GM18868 (cell line): ENCODE results near the gene PI4KA.
"Not testable (repeated sequence)": the region's sequence is repeated elsewhere in the genome, so short reads cannot be mapped to it uniquely, and the experiment has no call there.

Experiments
- ATAC-seq: cut with Tn5 transposase; IDR thresholded peaks from one replicate; pipeline ENCODE4 v1.9.1; 2021; ENCODE audit warnings: mild to moderate bottlenecking, moderate library complexity; ENCODE audit not compliant: unreplicated experiment

The PI4KA gene

GRCh38 chr22:20752104-20752741 lies 106.4 kb downstream of the PI4KA start:
- ATAC-seq = no peak

- no peak for ATAC-seq
These were observed 107.3 kb downstream of the PI4KA start for GRCh38 chr22:20751185-20751851.

- ATAC-seq = no peak
These were observed 108.0 kb downstream of the PI4KA start for GRCh38 chr22:20750461-20751184.

GRCh38 chr22:20749453-20749852 lies 109.2 kb downstream of the PI4KA start:
- ATAC-seq = no peak

GRCh38 chr22:20748731-20749428 lies 109.7 kb downstream of the PI4KA start:
- peak; percentile 71 for ATAC-seq

GRCh38 chr22:20748082-20748481 lies 110.5 kb downstream of the PI4KA start:
- ATAC-seq = no peak

- ATAC-seq = no peak
These were observed 111.4 kb downstream of the PI4KA start for GRCh38 chr22:20747223-20747622.

- ATAC-seq = no peak
These were observed 112.0 kb downstream of the PI4KA start for GRCh38 chr22:20746431-20747189.

- ATAC-seq = no peak
These were observed 113.5 kb downstream of the PI4KA start for GRCh38 chr22:20745119-20745518.

GRCh38 chr22:20744456-20744855 lies 114.2 kb downstream of the PI4KA start:
- ATAC-seq = no peak

GRCh38 chr22:20742764-20743163 lies 115.8 kb downstream of the PI4KA start:
- no peak for ATAC-seq

GRCh38 chr22:20741634-20742581 lies 116.7 kb downstream of the PI4KA start:
- no peak for ATAC-seq

GRCh38 chr22:20741008-20741633 lies 117.5 kb downstream of the PI4KA start:
- ATAC-seq = no peak

GRCh38 chr22:20740222-20740951 lies 118.2 kb downstream of the PI4KA start:
- ATAC-seq = no peak

GRCh38 chr22:20738394-20739089 lies 120.1 kb downstream of the PI4KA start:
- no peak for ATAC-seq

GRCh38 chr22:20736891-20737290 lies 121.7 kb downstream of the PI4KA start:
- ATAC-seq = not testable (repeated sequence)

- not testable (repeated sequence) for ATAC-seq
These were observed 123.1 kb downstream of the PI4KA start for GRCh38 chr22:20735356-20736162.
